OCI-LY1 (cell line): ENCODE measurements around the gene HSPA9.

ENCODE experiments used
- H2AFZ ChIP-seq: fragments of 200-600 bp; sonication (generic), shearing (Covaris generic); 2 replicates; pipeline ENCODE4 v1.6.0; 2014; ENCODE audit warnings: antibody characterized with exemption, mild to moderate bottlenecking, low read length
- H3F3A ChIP-seq: fragments of 200-600 bp; sonication (generic), shearing (Covaris generic); 2 replicates; pipeline ENCODE4 v1.6.0; 2014; ENCODE audit warnings: mild to moderate bottlenecking, antibody characterized with exemption, low read length, moderate library complexity; ENCODE audit not compliant: insufficient read depth
- H3K27ac ChIP-seq: fragments of 200-600 bp; sonication (generic); 2 replicates; pipeline ENCODE4 v1.5.1; 2014; ENCODE audit warnings: low read length, mixed run types, mild to moderate bottlenecking, low read depth; ENCODE audit not compliant: poor library complexity, severe bottlenecking
- H3K27me3 ChIP-seq: fragments of 200-600 bp; sonication (generic); 2 replicates; pipeline ENCODE4 v1.6.0; 2014; ENCODE audit warnings: antibody characterized with exemption, mild to moderate bottlenecking, low read length, moderate library complexity; ENCODE audit not compliant: insufficient read depth
- H3K36me3 ChIP-seq: fragments of 200-600 bp; sonication (generic); 2 replicates; pipeline ENCODE4 v1.6.1; 2014; ENCODE audit warnings: mild to moderate bottlenecking, antibody characterized with exemption, low read length, moderate library complexity, mixed read lengths; ENCODE audit not compliant: insufficient read depth
- H3K4me1 ChIP-seq: fragments of 200-600 bp; sonication (generic); 2 replicates; pipeline ENCODE4 v1.5.1; 2014; ENCODE audit warnings: mild to moderate bottlenecking, low read length, moderate library complexity; ENCODE audit not compliant: insufficient read depth, severe bottlenecking
- H3K4me2 ChIP-seq: fragments of 200-600 bp; sonication (generic), shearing (Covaris generic); 2 replicates; pipeline ENCODE4 v1.6.1; 2014; ENCODE audit warnings: low read length
- H3K4me3 ChIP-seq: fragments of 200-600 bp; sonication (generic); 2 replicates; pipeline ENCODE4 v1.5.1; 2014; ENCODE audit warnings: low read length, low read depth, mild to moderate bottlenecking, mixed read lengths; ENCODE audit not compliant: poor library complexity, severe bottlenecking
- H3K79me2 ChIP-seq: fragments of 200-600 bp; shearing (Covaris generic); 2 replicates; pipeline ENCODE4 v1.6.1; 2016; ENCODE audit warnings: mixed run types, low read length, mixed read lengths; ENCODE audit not compliant: insufficient read depth
- H3K9ac ChIP-seq: fragments of 200-600 bp; sonication (generic), shearing (Covaris generic); 2 replicates; pipeline ENCODE4 v1.6.1; 2014; ENCODE audit warnings: mild to moderate bottlenecking, low read length, mixed read lengths
- H3K9me2 ChIP-seq: fragments of 200-600 bp; sonication (generic), shearing (Covaris generic); 2 replicates; pipeline ENCODE4 v1.6.1; 2014; ENCODE audit warnings: low read depth, mild to moderate bottlenecking, low read length, mixed read lengths
- H3K9me3 ChIP-seq: fragments of 200-600 bp; shearing (Covaris generic); 2 replicates; pipeline ENCODE4 v1.6.1; 2014; ENCODE audit warnings: low read length, mixed read lengths
- H4K20me1 ChIP-seq: fragments of 200-600 bp; sonication (generic), shearing (Covaris generic); 2 replicates; pipeline ENCODE4 v1.6.0; 2016; ENCODE audit warnings: mild to moderate bottlenecking, low read length; ENCODE audit not compliant: insufficient read depth
- CTCF ChIP-seq: fragments of 200-600 bp; sonication (generic), shearing (Covaris generic); IDR thresholded peaks from 2 replicates; pipeline ENCODE4 v1.5.1; 2017; ENCODE audit warnings: mild to moderate bottlenecking, antibody characterized with exemption, low read length, moderate library complexity, mixed read lengths
- EZH2 ChIP-seq: fragments of 200-600 bp; sonication (generic), shearing (Covaris generic); IDR thresholded peaks from 2 replicates; pipeline ENCODE4 v1.8.0; 2017; ENCODE audit warnings: borderline replicate concordance, mixed run types, mild to moderate bottlenecking, antibody characterized with exemption, low read length, moderate library complexity, mixed read lengths

The HSPA9 gene

GRCh38 chr5:138506370-138507306, 68.6 kb downstream of the HSPA9 start:
- TF ChIP-seq CTCF (no peak), EZH2 (no peak)
- no peaks in the 10 kb centered on the region for H3K9me3 ChIP-seq
- H3K4me2 ChIP-seq: no peak overlapping the region
- no peak overlapping the region for H3K9ac ChIP-seq
- H3K27me3 ChIP-seq: no peaks in the 10 kb centered on the region
- H2AFZ ChIP-seq: no peak overlapping the region
- H4K20me1 ChIP-seq: no peaks in the 10 kb centered on the region
- no peak overlapping the region for H3K27ac ChIP-seq
- H3K79me2 ChIP-seq: no peaks in the 10 kb centered on the region
- no peaks in the 10 kb centered on the region for H3F3A ChIP-seq
- no peak overlapping the region for H3K4me3 ChIP-seq
- H3K36me3 ChIP-seq: peaks cover 44% of the 10 kb centered on the region
- no peaks in the 10 kb centered on the region for H3K4me1 ChIP-seq
- H3K9me2 ChIP-seq: no peaks in the 10 kb centered on the region

GRCh38 chr5:138504799-138505198, 70.4 kb downstream of the HSPA9 start:
- Histone ChIP-seq H3K79me2 (no peaks in the 10 kb centered on the region), H3F3A (no peaks in the 10 kb centered on the region), H3K9me2 (no peaks in the 10 kb centered on the region), H2AFZ (no peak overlapping the region), H4K20me1 (no peaks in the 10 kb centered on the region), H3K36me3 (peaks cover 27% of the 10 kb centered on the region), H3K4me3 (no peak overlapping the region), H3K9me3 (no peaks in the 10 kb centered on the region), H3K4me1 (no peaks in the 10 kb centered on the region), H3K27ac (no peak overlapping the region), H3K4me2 (no peak overlapping the region), H3K9ac (no peak overlapping the region), H3K27me3 (no peaks in the 10 kb centered on the region)
- TF ChIP-seq EZH2 (no peak), CTCF (no peak)
